ENCODE results near the gene CYP4V2.

DNA sequence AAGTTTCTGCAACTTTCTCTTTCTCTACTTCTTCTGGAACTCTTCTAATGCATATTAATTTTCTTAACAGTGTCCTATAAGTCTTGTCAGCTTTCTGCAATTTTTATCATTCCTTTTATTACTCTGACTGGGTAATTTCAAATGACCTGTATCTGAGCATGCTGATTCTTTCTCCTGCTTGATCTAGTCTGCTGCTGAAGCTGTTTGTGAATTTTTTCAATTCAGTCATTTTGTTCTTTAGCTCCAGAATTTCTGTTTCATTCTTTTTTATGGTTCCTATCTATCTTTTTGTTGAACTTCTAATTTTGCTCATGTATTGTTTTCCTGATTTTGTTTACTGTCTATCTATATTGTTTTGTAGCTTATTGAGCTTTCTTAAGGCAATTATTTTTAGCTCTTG lies 34.5 kb downstream of the CYP4V2 start:
- TF ChIP-seq EZH2 (IDR thresholded peaks at IDR 0.05; ENCODE audit: insufficient read depth, low read length) = no peak
- TF ChIP-seq, protein P1, sequence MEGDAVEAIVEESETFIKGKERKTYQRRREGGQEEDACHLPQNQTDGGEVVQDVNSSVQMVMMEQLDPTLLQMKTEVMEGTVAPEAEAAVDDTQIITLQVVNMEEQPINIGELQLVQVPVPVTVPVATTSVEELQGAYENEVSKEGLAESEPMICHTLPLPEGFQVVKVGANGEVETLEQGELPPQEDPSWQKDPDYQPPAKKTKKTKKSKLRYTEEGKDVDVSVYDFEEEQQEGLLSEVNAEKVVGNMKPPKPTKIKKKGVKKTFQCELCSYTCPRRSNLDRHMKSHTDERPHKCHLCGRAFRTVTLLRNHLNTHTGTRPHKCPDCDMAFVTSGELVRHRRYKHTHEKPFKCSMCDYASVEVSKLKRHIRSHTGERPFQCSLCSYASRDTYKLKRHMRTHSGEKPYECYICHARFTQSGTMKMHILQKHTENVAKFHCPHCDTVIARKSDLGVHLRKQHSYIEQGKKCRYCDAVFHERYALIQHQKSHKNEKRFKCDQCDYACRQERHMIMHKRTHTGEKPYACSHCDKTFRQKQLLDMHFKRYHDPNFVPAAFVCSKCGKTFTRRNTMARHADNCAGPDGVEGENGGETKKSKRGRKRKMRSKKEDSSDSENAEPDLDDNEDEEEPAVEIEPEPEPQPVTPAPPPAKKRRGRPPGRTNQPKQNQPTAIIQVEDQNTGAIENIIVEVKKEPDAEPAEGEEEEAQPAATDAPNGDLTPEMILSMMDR (IDR thresholded peaks at IDR 0.05; ENCODE audit: insufficient read depth, low read depth, low read length) = no peak
